WTC11 (cell line): ENCODE measurements around the gene ATP8B3. TPM values are rescaled to one million over a fixed set of nuclear protein-coding genes. Genes with fewer than 3 reads are reported as not detected.

ENCODE experiments used
- ATAC-seq: fragments of 200-7000 bp; cut with Tn5 transposase; 2 replicates; pipeline ENCODE4 v1.10.0; 2021; ENCODE audit warnings: mild to moderate bottlenecking, moderate library complexity
- CTCF ChIA-PET: fragments of 300-600 bp; sonication (Branson Sonifier 250); formaldehyde crosslinking; loops from one replicate; lab custom pipeline; 2021; ENCODE audit warnings: antibody characterized with exemption; lab: Charles Lee
- POLR2A ChIA-PET: fragments of 350-600 bp; sonication (Branson Sonifier 250); formaldehyde crosslinking; loops from one replicate; lab custom pipeline; 2021; ENCODE audit warnings: antibody characterized with exemption; lab: Charles Lee
- DNase-seq: peaks from one replicate; pipeline ENCODE4 v3.0.0; 2021; ENCODE audit warnings: low spot score
- H3K27ac Mint-ChIP-seq: 2 replicates; pipeline ENCODE4 v1.8.0; 2021; ENCODE audit warnings: mixed read lengths
- H3K27me3 Mint-ChIP-seq: 2 replicates; pipeline ENCODE4 v1.8.0; 2021; ENCODE audit warnings: low read depth, mild to moderate bottlenecking, moderate library complexity, mixed read lengths
- H3K36me3 Mint-ChIP-seq: 2 replicates; pipeline ENCODE4 v1.8.0; 2021; ENCODE audit warnings: mixed read lengths
- H3K4me1 Mint-ChIP-seq: 2 replicates; pipeline ENCODE4 v1.8.0; 2022; ENCODE audit warnings: mixed read lengths
- H3K4me3 Mint-ChIP-seq: 2 replicates; pipeline ENCODE4 v1.8.0; 2021; ENCODE audit warnings: mild to moderate bottlenecking, moderate library complexity, mixed read lengths
- H3K9me3 Mint-ChIP-seq: 2 replicates; pipeline ENCODE4 v1.8.0; 2021; ENCODE audit warnings: mixed read lengths
- ATF1 ChIP-seq: sonication (generic); formaldehyde crosslinking; IDR thresholded peaks from 2 replicates; pipeline ENCODE4 v1.8.1; 2023; ENCODE audit warnings: mild to moderate bottlenecking, moderate library complexity, missing genetic modification reagents
- CREM ChIP-seq: sonication (generic); formaldehyde crosslinking; IDR thresholded peaks from 2 replicates; pipeline ENCODE4 v1.8.1; 2022; ENCODE audit warnings: mild to moderate bottlenecking, missing genetic modification reagents, moderate library complexity
- ELF4 ChIP-seq: sonication (generic); formaldehyde crosslinking; IDR thresholded peaks from 2 replicates; pipeline ENCODE4 v1.8.1; 2022; ENCODE audit warnings: low read depth, mild to moderate bottlenecking, moderate library complexity, missing genetic modification reagents
- FOXJ3 ChIP-seq: sonication (generic); formaldehyde crosslinking; IDR thresholded peaks from 2 replicates; pipeline ENCODE4 v1.9.0; 2021; ENCODE audit warnings: missing genetic modification reagents, mild to moderate bottlenecking, borderline replicate concordance
- FOXP1 ChIP-seq: sonication (generic); formaldehyde crosslinking; IDR thresholded peaks from 2 replicates; pipeline ENCODE4 v1.8.0; 2022; ENCODE audit warnings: missing genetic modification reagents, mild to moderate bottlenecking, moderate library complexity, borderline replicate concordance
- GTF2I ChIP-seq: fragments of 250-450 bp; sonication (Bioruptor Pico); conservative IDR thresholded peaks from 2 replicates; pipeline ENCODE4 v1.4.0; 2021; ENCODE audit warnings: mild to moderate bottlenecking
- IRF2 ChIP-seq: sonication (generic); formaldehyde crosslinking; IDR thresholded peaks from 2 replicates; pipeline ENCODE4 v1.8.0; 2022; ENCODE audit warnings: low read depth, missing genetic modification reagents, borderline replicate concordance
- JUN ChIP-seq: sonication (generic); formaldehyde crosslinking; IDR thresholded peaks from 2 replicates; pipeline ENCODE4 v1.8.0; 2023; ENCODE audit warnings: mild to moderate bottlenecking, missing genetic modification reagents
- NR1H2 ChIP-seq: sonication (generic); formaldehyde crosslinking; IDR thresholded peaks from 2 replicates; pipeline ENCODE4 v1.9.0; 2021; ENCODE audit warnings: mild to moderate bottlenecking, moderate library complexity, missing genetic modification reagents
- NR2C2 ChIP-seq: sonication (generic); formaldehyde crosslinking; IDR thresholded peaks from 2 replicates; pipeline ENCODE4 v1.8.0; 2022; ENCODE audit warnings: mild to moderate bottlenecking, missing genetic modification reagents
- SMAD4 ChIP-seq: sonication (generic); formaldehyde crosslinking; IDR thresholded peaks from 2 replicates; pipeline ENCODE4 v1.8.0; 2022; ENCODE audit warnings: mild to moderate bottlenecking, missing genetic modification reagents
- TCF7 ChIP-seq: sonication (generic); formaldehyde crosslinking; IDR thresholded peaks from 2 replicates; pipeline ENCODE4 v1.8.0; 2022; ENCODE audit warnings: mild to moderate bottlenecking, low read depth, missing genetic modification reagents, moderate library complexity
- ZNF671 ChIP-seq: fragments of 250-450 bp; sonication (Bioruptor Pico); IDR thresholded peaks from 2 replicates; pipeline ENCODE4 v1.8.0; 2021; ENCODE audit warnings: mild to moderate bottlenecking
- total RNA-seq: library from RNA; stranded (reverse); gene quantifications from 3 replicates; pipeline ENCODE4 v1.2.3, GENCODE V29; 2021
- TF ChIP-seq, protein P1 (sequence below): sonication (generic); formaldehyde crosslinking; IDR thresholded peaks from 2 replicates; pipeline ENCODE4 v1.8.1; 2023; ENCODE audit warnings: mild to moderate bottlenecking, missing genetic modification reagents, moderate library complexity
- TF ChIP-seq, protein P2 (sequence below): sonication (generic); formaldehyde crosslinking; conservative IDR thresholded peaks from 2 replicates; pipeline ENCODE4 v1.8.1; 2023; ENCODE audit warnings: mild to moderate bottlenecking, low read depth, missing genetic modification reagents, moderate library complexity
- TF ChIP-seq, protein P3 (sequence below): sonication (generic); formaldehyde crosslinking; IDR thresholded peaks from 2 replicates; pipeline ENCODE4 v1.8.1; 2023; ENCODE audit warnings: mild to moderate bottlenecking, missing genetic modification reagents
- TF ChIP-seq, protein P4 (sequence below): fragments of 250-450 bp; sonication (Bioruptor Pico); IDR thresholded peaks from 2 replicates; pipeline ENCODE4 v2.1.2; 2022; ENCODE audit warnings: mild to moderate bottlenecking, moderate library complexity
- TF ChIP-seq, protein P5 (sequence below): sonication (generic); formaldehyde crosslinking; IDR thresholded peaks from 2 replicates; pipeline ENCODE4 v1.8.0; 2022; ENCODE audit warnings: mild to moderate bottlenecking, missing genetic modification reagents
- TF ChIP-seq, protein P6 (sequence below): sonication (generic); formaldehyde crosslinking; IDR thresholded peaks from 2 replicates; pipeline ENCODE4 v1.8.1; 2022; ENCODE audit warnings: mild to moderate bottlenecking, missing genetic modification reagents, moderate library complexity, borderline replicate concordance
- TF ChIP-seq, protein P7 (sequence below): sonication (generic); formaldehyde crosslinking; IDR thresholded peaks from 2 replicates; pipeline ENCODE4 v1.8.1; 2023; ENCODE audit warnings: mild to moderate bottlenecking, moderate library complexity, missing genetic modification reagents
- TF ChIP-seq, protein P8 (sequence below): sonication (generic); formaldehyde crosslinking; IDR thresholded peaks from 2 replicates; pipeline ENCODE4 v1.8.0; 2022; ENCODE audit warnings: mild to moderate bottlenecking, missing genetic modification reagents

ATP8B3 gene
- total RNA-seq, 1 experiment from 2014 or later: 5.5 TPM

DNA sequence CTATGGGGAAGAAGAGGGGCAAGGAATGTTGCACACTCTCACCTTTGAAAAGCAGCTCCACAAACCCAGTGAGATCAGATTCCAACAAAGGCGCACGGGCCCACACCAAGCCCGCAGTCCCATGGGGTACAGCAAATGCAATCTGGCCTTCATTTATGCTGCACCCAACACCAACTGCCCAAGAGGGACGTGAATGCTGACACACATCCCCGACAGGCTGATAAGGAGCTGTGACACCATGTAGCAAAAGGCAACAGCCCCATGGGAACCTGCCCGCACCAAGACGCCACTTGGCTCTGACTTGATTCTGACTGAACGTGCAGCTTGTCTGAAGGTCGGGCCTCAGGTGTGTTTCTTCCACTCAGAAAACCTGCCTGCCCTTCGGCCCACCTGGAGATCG, 18.9 kb upstream of the ATP8B3 start (continued):
- TF ChIP-seq, protein P1, sequence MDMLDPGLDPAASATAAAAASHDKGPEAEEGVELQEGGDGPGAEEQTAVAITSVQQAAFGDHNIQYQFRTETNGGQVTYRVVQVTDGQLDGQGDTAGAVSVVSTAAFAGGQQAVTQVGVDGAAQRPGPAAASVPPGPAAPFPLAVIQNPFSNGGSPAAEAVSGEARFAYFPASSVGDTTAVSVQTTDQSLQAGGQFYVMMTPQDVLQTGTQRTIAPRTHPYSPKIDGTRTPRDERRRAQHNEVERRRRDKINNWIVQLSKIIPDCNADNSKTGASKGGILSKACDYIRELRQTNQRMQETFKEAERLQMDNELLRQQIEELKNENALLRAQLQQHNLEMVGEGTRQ (CRISPR knock-in tag): no peak
- TF ChIP-seq TCF7 (CRISPR knock-in tag) (no peak), JUN (CRISPR knock-in tag) (no peak), ATF1 (CRISPR knock-in tag) (no peak), FOXJ3 (CRISPR knock-in tag) (no peak), NR1H2 (CRISPR knock-in tag) (no peak)
- TF ChIP-seq, protein P2, sequence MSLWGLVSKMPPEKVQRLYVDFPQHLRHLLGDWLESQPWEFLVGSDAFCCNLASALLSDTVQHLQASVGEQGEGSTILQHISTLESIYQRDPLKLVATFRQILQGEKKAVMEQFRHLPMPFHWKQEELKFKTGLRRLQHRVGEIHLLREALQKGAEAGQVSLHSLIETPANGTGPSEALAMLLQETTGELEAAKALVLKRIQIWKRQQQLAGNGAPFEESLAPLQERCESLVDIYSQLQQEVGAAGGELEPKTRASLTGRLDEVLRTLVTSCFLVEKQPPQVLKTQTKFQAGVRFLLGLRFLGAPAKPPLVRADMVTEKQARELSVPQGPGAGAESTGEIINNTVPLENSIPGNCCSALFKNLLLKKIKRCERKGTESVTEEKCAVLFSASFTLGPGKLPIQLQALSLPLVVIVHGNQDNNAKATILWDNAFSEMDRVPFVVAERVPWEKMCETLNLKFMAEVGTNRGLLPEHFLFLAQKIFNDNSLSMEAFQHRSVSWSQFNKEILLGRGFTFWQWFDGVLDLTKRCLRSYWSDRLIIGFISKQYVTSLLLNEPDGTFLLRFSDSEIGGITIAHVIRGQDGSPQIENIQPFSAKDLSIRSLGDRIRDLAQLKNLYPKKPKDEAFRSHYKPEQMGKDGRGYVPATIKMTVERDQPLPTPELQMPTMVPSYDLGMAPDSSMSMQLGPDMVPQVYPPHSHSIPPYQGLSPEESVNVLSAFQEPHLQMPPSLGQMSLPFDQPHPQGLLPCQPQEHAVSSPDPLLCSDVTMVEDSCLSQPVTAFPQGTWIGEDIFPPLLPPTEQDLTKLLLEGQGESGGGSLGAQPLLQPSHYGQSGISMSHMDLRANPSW (CRISPR knock-in tag): no peak
- TF ChIP-seq, protein P3, sequence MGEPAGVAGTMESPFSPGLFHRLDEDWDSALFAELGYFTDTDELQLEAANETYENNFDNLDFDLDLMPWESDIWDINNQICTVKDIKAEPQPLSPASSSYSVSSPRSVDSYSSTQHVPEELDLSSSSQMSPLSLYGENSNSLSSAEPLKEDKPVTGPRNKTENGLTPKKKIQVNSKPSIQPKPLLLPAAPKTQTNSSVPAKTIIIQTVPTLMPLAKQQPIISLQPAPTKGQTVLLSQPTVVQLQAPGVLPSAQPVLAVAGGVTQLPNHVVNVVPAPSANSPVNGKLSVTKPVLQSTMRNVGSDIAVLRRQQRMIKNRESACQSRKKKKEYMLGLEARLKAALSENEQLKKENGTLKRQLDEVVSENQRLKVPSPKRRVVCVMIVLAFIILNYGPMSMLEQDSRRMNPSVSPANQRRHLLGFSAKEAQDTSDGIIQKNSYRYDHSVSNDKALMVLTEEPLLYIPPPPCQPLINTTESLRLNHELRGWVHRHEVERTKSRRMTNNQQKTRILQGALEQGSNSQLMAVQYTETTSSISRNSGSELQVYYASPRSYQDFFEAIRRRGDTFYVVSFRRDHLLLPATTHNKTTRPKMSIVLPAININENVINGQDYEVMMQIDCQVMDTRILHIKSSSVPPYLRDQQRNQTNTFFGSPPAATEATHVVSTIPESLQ (CRISPR knock-in tag): no peak
- TF ChIP-seq, protein P4, sequence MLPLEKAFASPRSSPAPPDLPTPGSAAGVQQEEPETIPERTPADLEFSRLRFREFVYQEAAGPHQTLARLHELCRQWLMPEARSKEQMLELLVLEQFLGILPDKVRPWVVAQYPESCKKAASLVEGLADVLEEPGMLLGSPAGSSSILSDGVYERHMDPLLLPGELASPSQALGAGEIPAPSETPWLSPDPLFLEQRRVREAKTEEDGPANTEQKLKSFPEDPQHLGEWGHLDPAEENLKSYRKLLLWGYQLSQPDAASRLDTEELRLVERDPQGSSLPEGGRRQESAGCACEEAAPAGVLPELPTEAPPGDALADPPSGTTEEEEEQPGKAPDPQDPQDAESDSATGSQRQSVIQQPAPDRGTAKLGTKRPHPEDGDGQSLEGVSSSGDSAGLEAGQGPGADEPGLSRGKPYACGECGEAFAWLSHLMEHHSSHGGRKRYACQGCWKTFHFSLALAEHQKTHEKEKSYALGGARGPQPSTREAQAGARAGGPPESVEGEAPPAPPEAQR (CRISPR knock-in tag): no peak
- TF ChIP-seq, protein P5, sequence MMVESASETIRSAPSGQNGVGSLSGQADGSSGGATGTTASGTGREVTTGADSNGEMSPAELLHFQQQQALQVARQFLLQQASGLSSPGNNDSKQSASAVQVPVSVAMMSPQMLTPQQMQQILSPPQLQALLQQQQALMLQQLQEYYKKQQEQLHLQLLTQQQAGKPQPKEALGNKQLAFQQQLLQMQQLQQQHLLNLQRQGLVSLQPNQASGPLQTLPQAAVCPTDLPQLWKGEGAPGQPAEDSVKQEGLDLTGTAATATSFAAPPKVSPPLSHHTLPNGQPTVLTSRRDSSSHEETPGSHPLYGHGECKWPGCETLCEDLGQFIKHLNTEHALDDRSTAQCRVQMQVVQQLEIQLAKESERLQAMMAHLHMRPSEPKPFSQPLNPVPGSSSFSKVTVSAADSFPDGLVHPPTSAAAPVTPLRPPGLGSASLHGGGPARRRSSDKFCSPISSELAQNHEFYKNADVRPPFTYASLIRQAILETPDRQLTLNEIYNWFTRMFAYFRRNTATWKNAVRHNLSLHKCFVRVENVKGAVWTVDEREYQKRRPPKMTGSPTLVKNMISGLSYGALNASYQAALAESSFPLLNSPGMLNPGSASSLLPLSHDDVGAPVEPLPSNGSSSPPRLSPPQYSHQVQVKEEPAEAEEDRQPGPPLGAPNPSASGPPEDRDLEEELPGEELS (CRISPR knock-in tag): no peak
- TF ChIP-seq, all 79 proteins: peak for 0

DNA sequence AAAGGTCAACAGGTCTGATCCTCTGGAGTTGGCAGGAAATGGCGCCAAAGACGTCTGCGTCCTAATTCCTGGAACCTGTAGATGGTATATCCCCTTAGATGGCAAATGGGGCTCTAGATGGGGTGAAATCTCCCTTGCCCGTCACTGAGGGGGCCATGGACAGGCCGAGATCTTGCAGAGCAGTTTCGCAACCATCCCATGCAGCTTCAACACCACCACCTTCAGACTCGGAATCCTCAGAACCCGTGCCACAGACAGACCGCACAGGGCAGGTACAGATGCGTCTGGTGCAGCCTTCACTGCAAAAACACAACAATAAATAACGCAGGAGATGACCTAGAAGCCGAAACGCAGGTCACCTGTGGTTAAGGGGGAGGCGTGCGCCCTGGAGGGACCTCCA, 18.5 kb upstream of the ATP8B3 start:
- no peak overlapping the region for H3K4me3 Mint-ChIP-seq
- ATAC-seq (no peak), DNase-seq (no peak)
- POLR2A ChIA-PET: no interaction called here
- CTCF ChIA-PET: no interaction called here
- H3K36me3 Mint-ChIP-seq: peaks cover 4% of the 10 kb centered on the region
- peaks cover 4% of the 10 kb centered on the region; the same call in 1 of the 2 replicates for H3K4me1 Mint-ChIP-seq
- peak overlapping the region; percentile 61 for H3K27ac Mint-ChIP-seq
- no peaks in the 10 kb centered on the region for H3K9me3 Mint-ChIP-seq
- H3K27me3 Mint-ChIP-seq: no peaks in the 10 kb centered on the region
- TF ChIP-seq IRF2: no peak
- TF ChIP-seq NR2C2: no peak
- TF ChIP-seq, protein P6, sequence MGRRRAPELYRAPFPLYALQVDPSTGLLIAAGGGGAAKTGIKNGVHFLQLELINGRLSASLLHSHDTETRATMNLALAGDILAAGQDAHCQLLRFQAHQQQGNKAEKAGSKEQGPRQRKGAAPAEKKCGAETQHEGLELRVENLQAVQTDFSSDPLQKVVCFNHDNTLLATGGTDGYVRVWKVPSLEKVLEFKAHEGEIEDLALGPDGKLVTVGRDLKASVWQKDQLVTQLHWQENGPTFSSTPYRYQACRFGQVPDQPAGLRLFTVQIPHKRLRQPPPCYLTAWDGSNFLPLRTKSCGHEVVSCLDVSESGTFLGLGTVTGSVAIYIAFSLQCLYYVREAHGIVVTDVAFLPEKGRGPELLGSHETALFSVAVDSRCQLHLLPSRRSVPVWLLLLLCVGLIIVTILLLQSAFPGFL (CRISPR knock-in tag): no peak
- TF ChIP-seq ATF1 (CRISPR knock-in tag): no peak
- TF ChIP-seq ELF4: no peak
- TF ChIP-seq FOXP1 (CRISPR knock-in tag): no peak
- TF ChIP-seq, protein P3 (CRISPR knock-in tag): no peak
- TF ChIP-seq ZNF671 (CRISPR knock-in tag): no peak
- TF ChIP-seq CREM (CRISPR knock-in tag): no peak
- TF ChIP-seq, protein P7, sequence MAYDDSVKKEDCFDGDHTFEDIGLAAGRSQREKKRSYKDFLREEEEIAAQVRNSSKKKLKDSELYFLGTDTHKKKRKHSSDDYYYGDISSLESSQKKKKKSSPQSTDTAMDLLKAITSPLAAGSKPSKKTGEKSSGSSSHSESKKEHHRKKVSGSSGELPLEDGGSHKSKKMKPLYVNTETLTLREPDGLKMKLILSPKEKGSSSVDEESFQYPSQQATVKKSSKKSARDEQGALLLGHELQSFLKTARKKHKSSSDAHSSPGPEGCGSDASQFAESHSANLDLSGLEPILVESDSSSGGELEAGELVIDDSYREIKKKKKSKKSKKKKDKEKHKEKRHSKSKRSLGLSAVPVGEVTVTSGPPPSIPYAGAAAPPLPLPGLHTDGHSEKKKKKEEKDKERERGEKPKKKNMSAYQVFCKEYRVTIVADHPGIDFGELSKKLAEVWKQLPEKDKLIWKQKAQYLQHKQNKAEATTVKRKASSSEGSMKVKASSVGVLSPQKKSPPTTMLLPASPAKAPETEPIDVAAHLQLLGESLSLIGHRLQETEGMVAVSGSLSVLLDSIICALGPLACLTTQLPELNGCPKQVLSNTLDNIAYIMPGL: no peak
- TF ChIP-seq GTF2I (CRISPR knock-in tag): no peak
- no peak for TF ChIP-seq SMAD4 (CRISPR knock-in tag)
- TF ChIP-seq, protein P8, sequence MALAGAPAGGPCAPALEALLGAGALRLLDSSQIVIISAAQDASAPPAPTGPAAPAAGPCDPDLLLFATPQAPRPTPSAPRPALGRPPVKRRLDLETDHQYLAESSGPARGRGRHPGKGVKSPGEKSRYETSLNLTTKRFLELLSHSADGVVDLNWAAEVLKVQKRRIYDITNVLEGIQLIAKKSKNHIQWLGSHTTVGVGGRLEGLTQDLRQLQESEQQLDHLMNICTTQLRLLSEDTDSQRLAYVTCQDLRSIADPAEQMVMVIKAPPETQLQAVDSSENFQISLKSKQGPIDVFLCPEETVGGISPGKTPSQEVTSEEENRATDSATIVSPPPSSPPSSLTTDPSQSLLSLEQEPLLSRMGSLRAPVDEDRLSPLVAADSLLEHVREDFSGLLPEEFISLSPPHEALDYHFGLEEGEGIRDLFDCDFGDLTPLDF: no peak
